Measurements from ENCODE around the gene ACBD6.

Gene ACBD6

DNA sequence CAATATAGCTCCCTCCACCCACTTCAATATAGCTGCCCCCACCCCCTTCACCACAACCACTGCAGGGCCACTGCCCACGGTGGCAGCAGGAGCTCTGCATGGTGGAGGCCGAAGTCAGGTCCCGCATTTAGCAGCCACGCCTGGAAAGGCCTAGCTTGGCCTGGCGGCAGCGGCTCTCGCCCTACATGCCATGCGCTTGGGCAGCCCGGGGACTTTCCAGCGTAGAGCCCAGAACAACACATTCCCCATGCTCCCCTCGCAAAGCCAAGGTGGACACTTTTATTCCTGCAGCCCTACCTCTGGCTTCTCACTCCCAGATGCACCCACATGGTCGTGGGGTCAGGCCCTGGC lies 235.2 kb downstream of the ACBD6 start:
- DNase-seq, result no peak

DNA sequence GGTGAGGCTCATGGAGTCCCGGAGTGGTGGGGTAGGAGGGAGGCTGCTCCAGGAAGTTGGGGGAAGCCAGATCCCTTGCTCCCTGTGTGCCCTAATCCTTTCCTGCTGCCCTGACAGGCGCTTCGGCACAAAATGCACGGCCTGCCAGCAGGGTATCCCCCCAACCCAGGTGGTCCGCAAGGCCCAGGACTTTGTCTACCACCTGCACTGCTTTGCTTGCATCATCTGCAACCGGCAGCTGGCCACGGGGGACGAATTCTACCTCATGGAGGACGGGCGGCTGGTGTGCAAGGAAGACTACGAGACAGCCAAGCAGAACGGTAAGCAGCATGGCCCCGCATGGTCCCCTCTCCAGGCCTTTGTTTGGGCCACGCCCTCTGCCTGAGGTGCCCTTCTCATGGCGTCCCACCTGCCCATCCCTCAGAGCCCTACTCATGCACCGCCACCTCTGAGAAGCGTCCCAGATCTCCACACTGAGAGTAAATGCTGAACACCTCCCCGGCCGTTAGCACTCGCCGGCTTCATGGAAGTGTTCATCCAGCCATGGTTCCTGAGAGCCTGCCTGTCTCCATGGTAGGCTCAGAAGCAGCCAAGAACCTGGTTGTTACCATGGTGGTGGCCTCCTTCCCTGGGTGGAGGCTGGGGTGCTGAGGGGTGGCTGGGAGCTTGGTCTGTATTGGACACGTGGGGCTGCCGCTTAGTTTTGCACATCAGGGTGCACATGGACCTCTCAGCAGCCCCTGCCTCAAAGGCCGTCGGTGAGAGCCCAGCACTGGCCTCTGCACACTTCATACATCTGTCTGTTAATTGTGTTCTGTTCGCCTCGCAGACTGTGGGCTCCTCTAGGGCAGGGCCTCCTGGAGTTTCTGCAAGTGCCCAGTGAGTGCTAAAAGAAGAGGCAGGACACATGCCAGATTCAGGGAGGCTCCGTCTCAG lies 235.8 kb downstream of the ACBD6 start:
- no peak for DNase-seq

DNA sequence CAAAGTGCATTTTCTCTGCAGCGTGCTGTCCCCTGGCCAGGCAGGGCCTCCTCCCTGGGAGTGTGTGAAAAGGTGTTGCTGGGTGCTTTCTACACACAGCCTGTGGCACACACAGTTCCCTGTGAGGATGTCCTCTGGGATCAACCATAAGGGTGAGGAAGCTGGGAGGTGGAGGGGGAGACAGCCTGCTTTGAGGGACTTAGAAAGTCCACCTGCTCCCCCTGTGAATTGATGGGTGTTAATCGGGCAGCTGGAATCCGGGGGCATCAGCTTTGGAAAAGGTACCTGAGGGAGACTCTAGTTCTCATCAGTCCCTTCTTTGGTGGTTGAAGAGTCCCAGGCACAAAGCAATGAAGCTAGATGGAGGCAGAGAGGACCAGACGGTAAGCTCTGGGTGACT lies 236.5 kb downstream of the ACBD6 start:
- no peak for DNase-seq

DNA sequence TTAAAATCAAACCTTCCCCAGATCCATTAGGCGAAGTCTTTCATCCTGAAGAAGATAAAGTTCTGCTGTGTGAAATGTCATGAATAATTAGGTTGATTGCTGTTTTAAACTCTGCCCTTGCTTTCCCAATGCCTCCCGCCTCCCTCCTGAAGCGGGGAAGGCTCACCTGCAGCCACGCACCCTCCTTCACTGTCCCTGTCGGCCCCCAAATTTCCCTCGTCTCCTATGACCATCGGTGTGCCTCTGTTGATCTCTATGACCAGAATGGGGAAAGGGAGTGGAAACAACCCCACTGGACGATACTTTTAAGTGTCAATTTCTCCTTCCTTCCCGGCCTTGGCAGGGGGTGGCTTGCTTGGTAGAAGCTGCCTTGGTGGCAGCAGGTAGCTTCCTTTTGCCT lies 237.2 kb downstream of the ACBD6 start:
- DNase-seq, result no peak

DNA sequence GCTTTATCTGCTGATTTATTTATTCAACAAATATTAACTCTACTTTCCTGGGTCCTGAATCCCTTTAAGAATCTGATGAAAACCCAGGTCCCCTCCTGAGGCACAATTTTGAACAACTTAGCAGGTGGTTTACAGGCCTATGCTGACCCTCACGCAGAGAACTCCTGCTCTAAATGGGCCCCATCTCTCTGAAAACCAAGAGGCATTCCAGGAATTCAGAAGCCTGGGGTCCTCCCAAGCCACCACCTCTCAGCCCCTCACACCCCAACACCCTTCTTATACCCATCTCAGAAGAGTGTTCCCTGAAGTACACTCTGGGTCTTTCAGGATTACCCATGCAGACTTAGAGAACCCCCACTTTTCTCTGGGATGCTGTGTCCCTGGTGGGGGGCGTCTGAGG lies 237.8 kb downstream of the ACBD6 start:
- no peak for DNase-seq

DNA sequence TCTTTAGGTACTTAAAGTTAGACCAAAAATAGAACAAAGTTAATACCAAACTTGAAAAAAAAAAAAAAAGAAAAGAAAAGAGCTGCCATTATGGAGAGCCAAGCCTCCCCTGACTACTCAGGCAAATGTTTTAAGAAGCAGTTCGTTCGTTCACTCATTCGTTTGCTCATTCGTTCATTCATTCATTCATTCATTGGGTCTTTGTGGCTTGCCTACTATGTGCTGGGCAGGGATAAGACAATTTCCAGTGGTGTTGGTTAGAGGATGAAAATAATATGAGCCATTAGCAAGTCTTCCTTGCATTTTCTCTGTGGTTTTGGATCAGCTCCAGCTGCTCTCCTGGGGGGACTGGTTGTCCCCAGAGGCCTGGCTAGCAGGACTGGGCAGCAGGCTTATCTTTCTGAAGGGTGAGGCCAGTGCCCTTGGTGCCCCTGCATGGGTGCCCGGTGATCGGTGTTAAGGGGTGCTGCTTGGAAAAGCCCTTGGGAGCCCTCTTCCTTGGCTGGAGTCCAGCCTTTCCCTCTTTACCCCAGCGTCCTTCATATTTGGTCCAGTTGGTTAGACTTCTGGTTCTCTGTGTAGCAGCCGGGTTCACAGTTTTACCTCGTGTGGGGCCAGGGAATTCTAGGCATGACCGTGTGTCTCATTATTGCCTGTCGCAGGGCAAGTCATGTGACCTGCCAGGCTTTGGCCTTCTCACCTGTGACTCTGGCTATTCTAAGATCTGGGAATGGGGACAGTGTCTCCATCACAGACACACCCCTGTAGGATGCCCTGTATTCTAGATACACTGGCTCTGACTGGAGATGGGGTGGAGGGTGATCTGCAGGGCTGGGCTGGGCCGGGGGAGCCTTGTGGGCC lies 239.5 kb downstream of the ACBD6 start:
- DNase-seq, result no peak

DNA sequence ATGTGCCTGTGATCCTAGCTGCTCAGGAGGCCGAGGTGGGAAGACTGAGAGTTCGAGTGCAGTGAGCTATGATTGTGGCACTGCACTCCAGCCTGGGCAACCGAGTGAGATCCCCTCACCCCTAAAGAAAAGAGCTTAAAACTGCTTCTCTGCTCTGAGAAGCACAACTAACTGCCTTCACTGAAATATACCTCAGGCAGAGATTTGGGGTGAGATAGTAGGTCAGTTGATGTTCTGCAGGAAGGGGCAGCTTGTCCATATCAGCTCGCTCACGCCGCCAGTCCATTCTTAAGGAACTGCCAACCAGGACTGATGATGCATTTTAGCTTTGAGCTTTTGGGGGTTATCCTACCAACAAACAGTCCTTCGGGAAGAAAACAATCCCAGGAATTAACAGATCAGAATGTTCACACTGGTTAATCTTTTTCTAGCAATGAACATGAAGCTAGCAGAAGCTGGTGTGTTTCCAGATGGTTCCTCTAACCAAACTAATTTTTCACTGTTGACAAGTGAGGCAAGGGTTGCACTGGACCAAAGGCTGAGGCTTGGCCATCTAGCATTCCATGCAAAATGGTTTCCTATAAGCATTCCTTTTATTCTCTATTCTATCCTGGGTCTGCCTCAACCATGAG lies 240.7 kb downstream of the ACBD6 start:
- no peak for DNase-seq

DNA sequence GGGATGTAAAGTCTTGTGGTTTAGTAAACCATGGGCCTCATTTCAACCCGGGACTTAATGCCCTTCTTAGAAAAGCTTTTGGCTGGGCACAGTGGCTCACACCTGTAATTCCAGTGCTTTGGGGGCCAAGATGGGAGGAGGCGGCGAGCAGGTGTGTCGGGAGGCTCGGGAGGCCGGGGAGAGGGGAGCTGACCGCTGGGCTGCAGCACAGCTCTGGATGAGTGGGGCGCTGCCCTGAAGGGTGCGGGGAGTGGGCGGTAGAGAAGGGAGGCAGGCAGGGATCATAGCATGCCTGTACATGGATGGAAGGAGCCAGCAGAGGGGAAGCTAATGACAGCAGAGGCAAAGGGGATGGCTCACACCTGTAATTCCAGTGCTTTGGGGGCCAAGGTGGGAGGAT lies 241.3 kb downstream of the ACBD6 start:
- DNase-seq, result no peak

DNA sequence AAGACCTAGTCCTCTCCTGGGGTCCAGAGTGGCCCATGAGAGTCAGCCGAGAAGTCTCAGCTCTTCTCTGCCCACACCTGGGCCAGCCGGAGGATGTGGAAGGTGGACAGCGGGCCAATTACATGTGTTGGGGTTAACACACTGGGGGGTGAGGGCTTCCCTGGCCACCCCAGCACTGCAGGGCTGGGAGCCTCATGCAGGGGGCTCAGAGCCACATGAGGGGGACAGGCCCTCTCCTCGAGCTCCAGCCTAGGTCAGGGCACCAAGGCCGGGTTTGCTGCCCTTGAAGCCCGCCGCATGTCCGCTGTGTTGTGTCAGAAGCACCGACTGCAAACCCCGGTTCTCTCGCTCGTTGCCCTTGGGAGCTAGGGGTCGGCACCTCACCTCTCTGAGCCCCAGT lies 241.8 kb downstream of the ACBD6 start:
- no peak for DNase-seq

DNA sequence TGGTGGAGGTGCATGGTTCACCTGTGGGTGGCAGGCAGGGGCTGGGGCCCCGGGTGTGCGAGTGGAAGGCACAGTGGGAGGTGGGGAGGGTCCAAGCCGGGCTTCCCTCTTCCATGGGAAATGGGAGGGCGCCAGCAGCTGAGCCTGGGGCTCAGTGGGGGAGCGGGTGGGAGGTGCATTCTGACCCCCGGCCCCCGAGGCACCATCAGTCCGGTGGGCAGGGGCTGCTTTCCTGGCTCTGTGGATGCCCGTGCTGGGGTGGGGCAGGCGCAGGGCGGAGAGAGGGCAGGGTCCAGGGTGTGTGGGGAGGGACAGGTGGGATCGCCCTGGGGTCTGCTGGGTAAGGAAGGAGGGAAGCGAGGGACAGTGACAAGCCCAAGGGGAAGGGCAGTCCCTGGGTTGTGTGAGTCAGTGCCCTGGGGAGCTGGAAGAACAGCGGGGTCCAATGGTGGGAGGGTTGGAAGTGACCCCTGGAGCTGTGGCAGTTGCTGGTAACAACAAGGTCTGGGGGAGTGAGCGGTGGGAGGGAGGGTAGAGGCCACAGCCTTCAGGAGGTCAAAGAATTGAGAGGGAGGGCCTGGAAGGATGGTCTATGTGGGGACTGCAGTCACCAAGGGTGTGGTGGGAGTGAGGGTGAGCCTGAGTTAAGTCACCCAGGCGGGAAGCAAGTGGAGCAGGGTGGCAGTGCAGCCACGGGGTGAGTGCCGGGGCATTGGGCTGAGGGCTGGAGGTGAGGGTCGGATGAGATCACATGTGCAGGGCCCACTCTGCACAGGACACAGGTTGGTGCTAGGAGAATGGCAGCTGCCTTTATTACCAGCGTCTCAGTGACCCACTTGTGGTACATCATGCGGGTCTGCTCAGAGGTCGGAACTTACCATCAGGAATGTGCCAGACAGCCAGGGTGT lies 242.7 kb downstream of the ACBD6 start:
- no peak for DNase-seq

DNA sequence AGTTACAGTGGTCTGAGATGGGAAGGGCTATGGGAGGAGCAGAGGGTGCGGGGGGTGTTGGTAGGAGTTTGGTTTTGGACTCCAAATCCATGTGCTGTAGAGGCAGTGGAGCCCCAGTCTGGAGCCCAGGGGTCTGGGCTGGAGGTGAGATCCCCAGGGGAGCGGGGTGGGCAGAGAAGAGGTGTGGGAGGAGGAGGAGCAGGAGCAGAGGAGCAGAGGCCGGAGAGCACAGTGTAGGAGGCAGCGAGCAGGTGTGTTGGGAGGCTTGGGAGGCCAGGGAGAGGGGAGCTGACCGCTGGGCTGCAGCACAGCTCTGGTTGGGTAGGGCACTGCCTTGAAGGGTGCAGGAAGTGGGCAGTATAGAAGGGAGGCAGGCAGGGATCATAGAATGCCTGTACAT lies 243.4 kb downstream of the ACBD6 start:
- no peak for DNase-seq

DNA sequence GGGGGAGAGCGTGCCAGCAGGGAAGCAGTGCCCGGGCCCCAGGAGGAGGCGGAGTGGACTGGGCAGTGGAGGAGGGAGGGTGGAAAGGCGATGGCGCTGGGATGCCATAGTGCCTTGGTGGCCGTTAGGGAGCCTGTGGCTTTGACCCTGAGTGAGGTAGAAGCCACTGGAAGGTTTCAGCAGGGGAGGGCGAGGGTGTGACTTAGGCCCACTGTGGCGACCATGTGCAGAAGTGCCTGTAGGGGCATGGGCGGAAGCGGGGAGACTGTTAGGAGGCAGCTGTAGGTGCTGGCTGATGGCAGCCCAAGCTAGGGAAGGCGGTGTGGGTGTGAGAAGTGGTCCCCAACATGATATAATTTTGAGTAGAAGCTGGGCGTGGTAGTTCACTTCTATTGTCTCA lies 244.1 kb downstream of the ACBD6 start:
- no peak for DNase-seq

DNA sequence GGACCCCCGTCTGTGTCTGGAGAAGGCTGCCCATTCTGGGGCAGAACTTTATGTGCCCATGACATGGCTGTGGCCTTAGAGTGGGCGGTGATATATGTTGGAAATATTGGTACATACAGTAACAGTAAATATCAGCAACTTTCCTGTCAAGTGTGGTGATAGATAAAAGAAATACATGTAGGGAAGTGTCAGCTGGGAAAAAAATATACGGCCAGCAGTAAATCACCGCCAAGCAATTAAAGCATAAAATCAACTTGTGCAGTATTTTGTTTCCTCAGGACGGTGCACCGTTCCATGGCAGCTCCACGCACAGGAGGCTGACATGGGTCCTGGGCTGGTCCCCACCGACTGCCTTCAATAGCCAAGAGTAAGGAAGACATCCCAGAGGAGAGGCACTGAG lies 244.9 kb downstream of the ACBD6 start:
- DNase-seq, result no peak

DNA sequence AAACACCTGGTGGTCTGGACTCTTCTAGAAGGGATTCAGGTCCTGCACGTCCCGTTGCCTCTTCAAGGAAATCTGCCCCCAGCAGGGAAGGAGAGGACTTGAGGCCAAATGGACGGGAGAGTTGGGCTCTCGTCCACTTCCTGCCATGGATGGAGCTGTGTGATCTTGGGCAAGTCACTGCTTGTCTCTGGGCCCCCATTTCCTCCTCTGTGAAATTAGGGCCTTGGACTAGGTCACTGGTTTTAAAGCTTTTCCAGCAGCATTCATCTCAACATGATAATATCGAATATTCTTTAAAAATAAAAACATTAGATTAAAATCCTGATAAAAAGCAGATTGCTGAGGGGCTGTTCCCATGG lies 245.4 kb downstream of the ACBD6 start:
- no peak for DNase-seq

DNA sequence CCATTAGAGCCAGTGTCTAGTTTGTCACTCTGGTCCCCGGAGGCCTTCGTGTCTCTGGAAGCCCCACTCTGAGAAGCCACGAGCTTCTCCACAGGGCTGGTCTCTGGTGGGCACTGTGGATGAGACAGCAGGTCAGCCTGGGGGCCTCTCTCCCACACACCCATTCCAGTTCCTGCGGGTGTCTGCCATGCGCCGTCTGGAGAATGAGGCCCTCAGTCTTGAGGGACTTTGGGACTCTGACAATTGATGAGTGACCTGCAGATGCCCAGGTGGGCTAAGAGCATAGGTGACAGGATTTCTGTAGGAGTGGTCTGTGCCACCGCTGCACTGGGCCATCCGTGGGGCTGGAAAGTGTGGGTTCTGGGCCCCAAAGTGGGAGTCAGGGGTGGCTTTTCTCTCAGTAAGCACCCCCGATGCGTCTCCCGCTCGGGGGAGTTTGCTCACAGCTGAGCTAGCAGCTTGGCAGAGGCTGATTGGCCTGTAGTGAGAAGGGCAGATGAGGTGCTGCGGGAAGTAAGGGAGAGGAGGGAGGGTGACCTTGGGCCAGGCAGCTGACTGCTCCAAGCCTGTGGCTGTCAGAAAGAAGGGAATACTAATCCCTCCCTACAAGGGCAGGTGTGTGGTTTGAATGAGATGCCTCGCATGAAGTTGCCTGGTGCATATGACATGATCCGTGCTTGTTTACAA lies 245.9 kb downstream of the ACBD6 start:
- no peak for DNase-seq

DNA sequence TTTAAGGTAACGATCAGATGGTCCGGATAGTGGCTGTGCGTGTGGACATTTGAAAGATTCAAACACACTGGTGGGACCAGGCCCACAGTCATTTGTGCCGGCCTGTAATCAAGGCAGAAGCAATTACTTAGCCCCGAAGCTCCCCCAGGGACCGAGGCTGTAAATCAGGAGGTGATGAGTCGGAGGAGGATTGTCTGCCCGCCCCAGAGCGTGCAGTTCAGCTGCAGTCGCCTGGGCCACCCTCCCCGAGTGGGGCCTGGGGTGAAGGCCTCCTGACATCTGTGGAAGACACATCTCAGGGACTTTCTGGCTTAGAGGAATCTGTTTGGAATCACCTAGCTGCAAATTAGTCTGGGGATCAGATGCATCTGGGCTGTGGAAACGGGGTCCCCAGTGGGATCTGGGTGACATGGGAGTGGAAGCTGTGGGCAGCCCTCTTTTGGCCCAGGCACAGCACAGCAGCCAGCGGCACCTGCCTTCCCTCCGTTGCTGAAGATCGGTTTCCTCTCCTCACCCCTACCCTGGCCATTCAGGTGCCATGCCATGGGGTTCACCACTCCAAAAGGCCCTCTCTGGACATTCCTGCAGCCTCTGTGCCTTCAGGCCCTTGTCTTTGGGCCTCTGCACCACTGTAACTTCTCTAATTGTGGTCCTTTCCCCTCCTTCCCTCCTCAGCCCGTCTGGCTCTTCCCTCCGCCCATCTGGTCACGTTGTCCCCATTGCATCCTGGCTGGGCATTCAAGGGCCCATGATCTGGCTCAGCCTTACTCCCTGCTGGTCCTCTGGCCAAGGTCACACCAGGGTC lies 246.6 kb downstream of the ACBD6 start:
- DNase-seq, result no peak

DNA sequence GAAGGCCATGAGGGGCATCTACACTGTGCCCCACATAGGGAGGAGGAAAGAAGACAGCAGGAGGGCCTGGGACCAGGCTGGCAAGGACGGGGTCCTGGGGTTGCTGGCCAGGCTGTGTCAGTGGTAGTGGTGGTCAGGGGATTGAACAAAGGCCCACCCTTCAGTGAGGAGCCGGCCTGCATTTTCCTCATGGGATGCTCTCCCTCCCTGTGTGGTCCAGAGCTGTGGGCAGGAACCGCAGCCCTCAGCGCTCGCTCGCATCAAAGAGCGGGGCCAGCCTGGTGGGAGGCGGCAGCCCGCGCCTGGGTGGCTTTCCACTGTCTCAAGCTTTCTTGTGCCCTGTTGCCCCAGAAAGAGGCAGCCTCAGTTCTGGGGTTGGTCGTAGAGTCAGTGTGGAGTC lies 247.5 kb downstream of the ACBD6 start:
- DNase-seq, result no peak

DNA sequence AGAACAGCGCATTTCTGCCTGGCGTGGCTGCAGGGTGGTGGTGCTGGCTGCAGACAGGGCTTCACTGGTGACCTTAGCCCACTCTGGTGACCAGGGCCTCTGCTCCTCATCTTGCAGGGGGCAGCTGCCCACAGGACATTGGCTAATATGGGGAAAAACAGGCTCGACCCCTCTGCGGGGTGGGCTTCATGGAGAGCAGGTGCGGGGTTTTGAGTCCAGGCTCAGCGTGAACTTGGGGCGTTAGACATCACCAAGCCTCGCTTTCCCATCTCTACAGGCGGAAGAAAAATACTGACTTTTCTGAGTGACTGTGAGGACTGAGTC lies 247.9 kb downstream of the ACBD6 start:
- DNase-seq, result no peak

DNA sequence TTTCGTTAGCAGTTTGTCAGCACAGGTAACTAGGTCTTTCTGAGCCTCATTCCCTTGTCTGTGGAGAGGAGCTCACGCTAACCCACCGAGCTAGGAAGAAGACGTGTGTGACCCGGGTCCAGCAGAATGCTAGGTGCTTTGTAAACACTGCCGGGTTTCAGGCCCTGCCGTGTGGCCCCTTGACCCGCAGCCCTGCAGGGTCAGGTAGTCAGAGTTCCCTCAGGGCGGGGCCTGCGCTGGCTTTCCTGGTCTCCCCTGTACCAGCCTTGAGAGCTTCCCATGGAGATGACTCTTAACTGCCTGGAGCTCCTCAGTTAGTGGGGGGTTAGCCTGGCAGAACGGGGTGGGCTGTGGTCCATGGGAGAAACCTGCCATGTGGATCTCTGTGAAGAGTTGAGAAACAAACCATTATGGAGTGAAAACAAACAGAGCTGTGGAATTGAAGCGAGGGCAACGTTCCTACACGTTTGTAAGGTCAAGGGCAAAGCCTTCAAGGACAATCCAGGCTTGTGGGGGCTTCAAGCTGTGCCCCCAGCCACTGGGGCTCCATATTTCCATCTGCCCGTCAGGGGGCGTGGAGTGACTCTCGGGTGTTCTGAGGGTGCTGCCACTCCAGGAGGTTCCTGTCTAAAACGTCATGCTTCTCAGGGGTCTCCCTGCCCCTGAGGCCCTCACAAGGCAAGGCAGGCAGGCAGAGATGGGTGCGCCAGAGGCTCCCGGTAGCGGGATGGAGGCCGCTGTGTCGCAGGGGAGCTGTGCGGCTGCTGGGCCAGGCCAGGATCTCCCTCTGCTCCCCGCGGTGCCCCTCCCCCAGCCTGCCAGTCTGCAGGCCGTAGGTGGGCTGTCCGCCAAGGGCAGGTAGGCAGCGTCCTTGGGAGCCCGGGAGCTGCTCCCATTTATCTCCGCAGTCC lies 248.5 kb downstream of the ACBD6 start:
- DNase-seq, result no peak
